HCT116 (cell line): ENCODE data around the gene ZNF470. TPM values are rescaled to one million over a fixed set of nuclear protein-coding genes. Genes with fewer than 3 reads are reported as not detected.

Experiments
- ATAC-seq: fragments of 200-7000 bp; cut with Tn5 transposase; 2 replicates; pipeline ENCODE4 v1.9.1; 2020; ENCODE audit warnings: mild to moderate bottlenecking, moderate library complexity
- BruUV-seq: library from RNA; stranded (reverse); fragments of 400-500 nt; replicated peaks from 2 replicates; lab custom pipeline; 2021; lab: Mats Ljungman, UMichigan
- CTCF ChIA-PET: fragments of 300-600 bp; sonication (Branson Sonifier 250); formaldehyde crosslinking; loops from one replicate; lab custom pipeline; 2021; ENCODE audit warnings: antibody characterized with exemption; lab: Charles Lee
- POLR2A ChIA-PET: fragments of 300-600, 350-600 bp; sonication (Branson Sonifier 250); formaldehyde crosslinking; loops from one replicate; lab custom pipeline; 2021; ENCODE audit warnings: antibody characterized with exemption; lab: Charles Lee
- RAD21 ChIA-PET, 2 experiments: fragments of 300-600 bp; sonication (Branson Sonifier 250); formaldehyde crosslinking; loops; one replicate each; lab custom pipeline; 2023; ENCODE audit warnings: low total read pairs in 2 of 2; ENCODE audit not compliant: uncharacterized antibody in 2 of 2, unreplicated experiment in 2 of 2, low non-redundant PET in 1 of 2; lab: Charles Lee
- DNase-seq: peaks from one replicate; pipeline ENCODE4 v3.0.0-alpha.2; 2010; ENCODE audit warnings: low read depth, low spot score
- H2AFZ ChIP-seq: fragments of 200-600 bp; shearing (Covaris generic), sonication (generic); 2 replicates; pipeline ENCODE4 v1.6.1; 2017; ENCODE audit warnings: low read depth, mixed run types, mixed read lengths, antibody characterized with exemption, low read length; ENCODE audit not compliant: poor library complexity, severe bottlenecking
- H3K27ac ChIP-seq: 2 replicates; pipeline ENCODE4 v1.5.1; 2012; ENCODE audit warnings: low read depth, low read length
- H3K27me3 ChIP-seq: fragments of 200-600 bp; sonication (generic); 2 replicates; pipeline ENCODE4 v1.6.1; 2016; ENCODE audit warnings: mixed run types, low read length, mixed read lengths; ENCODE audit not compliant: insufficient read depth
- H3K36me3 ChIP-seq, 2 experiments: fragments of 200-500 bp in 1 of 2; fragments of 200-600 bp in 1 of 2; sonication (Bioruptor generic) in 1 of 2; sonication (generic) in 1 of 2; 2 replicates each; pipeline versions ENCODE4 v1.5.1 to v1.6.1; 2014 to 2016; ENCODE audit warnings: low read length in 2 of 2, inconsistent platforms in 1 of 2, mixed read lengths in 1 of 2, mixed run types in 1 of 2; ENCODE audit not compliant: insufficient read depth in 2 of 2, control insufficient read depth in 1 of 2
- H3K4me1 ChIP-seq, 2 experiments: fragments of 200-600 bp in 1 of 2; sonication (generic) in 1 of 2; 2 replicates each; pipeline versions ENCODE4 v1.5.1 to v1.6.1; 2012 to 2017; ENCODE audit warnings: low read length in 2 of 2, inconsistent platforms in 1 of 2, mild to moderate bottlenecking in 1 of 2, mixed read lengths in 1 of 2, mixed run types in 1 of 2, moderate library complexity in 1 of 2; ENCODE audit not compliant: insufficient read depth in 2 of 2, control insufficient read depth in 1 of 2
- H3K4me2 ChIP-seq: fragments of 200-600 bp; sonication (generic); 2 replicates; pipeline ENCODE4 v1.6.1; 2017; ENCODE audit warnings: mixed run types, low read length, mixed read lengths
- H3K4me3 ChIP-seq, 2 experiments: fragments of 200-600 bp in 1 of 2; sonication (generic) in 1 of 2; replicated peaks in 1 of 2; 2 replicates each; pipeline ENCODE4 v1.5.1; 2011 to 2016; ENCODE audit warnings: low read length in 2 of 2, control low read depth in 1 of 2, low read depth in 1 of 2, mild to moderate bottlenecking in 1 of 2, mixed read lengths in 1 of 2, mixed run types in 1 of 2
- H3K79me2 ChIP-seq: fragments of 200-600 bp; sonication (generic); 2 replicates; pipeline ENCODE4 v1.6.1; 2017; ENCODE audit warnings: mild to moderate bottlenecking, mixed run types, low read length, moderate library complexity, mixed read lengths; ENCODE audit not compliant: insufficient read depth
- H3K9ac ChIP-seq: fragments of 200-600 bp; sonication (generic); 2 replicates; pipeline ENCODE4 v1.6.1; 2016; ENCODE audit warnings: low read length, mixed read lengths
- H3K9me2 ChIP-seq: fragments of 200-600 bp; sonication (generic), shearing (Covaris generic); 2 replicates; pipeline ENCODE4 v1.6.1; 2017; ENCODE audit warnings: mixed run types, mild to moderate bottlenecking, moderate library complexity; ENCODE audit not compliant: insufficient read depth
- H3K9me3 ChIP-seq, 2 experiments: fragments of 200-500 bp in 1 of 2; fragments of 200-600 bp in 1 of 2; sonication (Bioruptor generic) in 1 of 2; sonication (generic) in 1 of 2; 2 replicates each; pipeline ENCODE4 v1.6.1; 2014 to 2017; ENCODE audit warnings: low read length in 2 of 2, mixed read lengths in 2 of 2, inconsistent platforms in 1 of 2, low read depth in 1 of 2, mild to moderate bottlenecking in 1 of 2, mixed run types in 1 of 2, moderate library complexity in 1 of 2; ENCODE audit not compliant: control insufficient read depth in 1 of 2, insufficient read depth in 1 of 2
- H4K20me1 ChIP-seq: fragments of 200-600 bp; sonication (generic), shearing (Covaris generic); 2 replicates; pipeline ENCODE4 v1.6.1; 2017; ENCODE audit warnings: mixed run types, mild to moderate bottlenecking, moderate library complexity; ENCODE audit not compliant: insufficient read depth
- ATF3 ChIP-seq: IDR thresholded peaks from 2 replicates; pipeline ENCODE4 v1.6.1; 2012
- CBX3 ChIP-seq: IDR thresholded peaks from 2 replicates; pipeline ENCODE4 v1.6.1; 2012; ENCODE audit warnings: low read depth
- EGR1 ChIP-seq: IDR thresholded peaks from 2 replicates; pipeline ENCODE4 v1.6.1; 2012; ENCODE audit warnings: low read depth
- EZH2 ChIP-seq: fragments of 200-600 bp; sonication (generic); IDR thresholded peaks from 2 replicates; pipeline ENCODE4 v1.6.1; 2017; ENCODE audit warnings: antibody characterized with exemption, mixed run types
- EZH2phosphoT487 ChIP-seq: fragments of 200-600 bp; IDR thresholded peaks from 2 replicates; pipeline ENCODE4 v1.6.1; 2018; ENCODE audit warnings: antibody characterized with exemption, borderline replicate concordance
- FOSL1 ChIP-seq: IDR thresholded peaks from 2 replicates; pipeline ENCODE4 v1.6.1; 2012; ENCODE audit warnings: low read depth
- MAX ChIP-seq: IDR thresholded peaks from 2 replicates; pipeline ENCODE4 v1.6.1; 2012
- POLR2AphosphoS5 ChIP-seq: IDR thresholded peaks from 2 replicates; pipeline ENCODE4 v1.6.1; 2011; ENCODE audit warnings: mild to moderate bottlenecking, low read depth, low read length, moderate library complexity
- RAD21 ChIP-seq: IDR thresholded peaks from 2 replicates; pipeline ENCODE4 v1.6.1; 2012; ENCODE audit warnings: low read depth, mild to moderate bottlenecking
- SP1 ChIP-seq: IDR thresholded peaks from 2 replicates; pipeline ENCODE4 v1.6.1; 2012; ENCODE audit warnings: low read depth
- TCF7L2 ChIP-seq: IDR thresholded peaks from 2 replicates; pipeline ENCODE4 v1.7.0; 2011; ENCODE audit warnings: borderline replicate concordance, inconsistent platforms; ENCODE audit not compliant: insufficient read depth, insufficient read length; ENCODE audit errors: extremely low read depth
- YY1 ChIP-seq: IDR thresholded peaks from 2 replicates; pipeline ENCODE4 v1.6.1; 2011; ENCODE audit warnings: low read length, low read depth, moderate library complexity, mild to moderate bottlenecking; ENCODE audit not compliant: insufficient replicate concordance; ENCODE audit errors: extremely low read depth
- ZNF274 ChIP-seq: fragments of 200-500 bp; sonication (Bioruptor generic); IDR thresholded peaks from 2 replicates; pipeline ENCODE4 v1.6.1; 2014; ENCODE audit warnings: mild to moderate bottlenecking, low read depth, low read length, inconsistent platforms
- intact Hi-C: fragments of 100-400 bp; cut with micrococcal nuclease; formaldehyde crosslinking; loops from 2 replicates; pipeline ENCODE4 v1.10.0; 2022
- total RNA-seq: library from RNA; stranded (reverse); gene quantifications from one replicate; pipeline ENCODE4 v1.2.1, GENCODE V29; 2021; ENCODE audit not compliant: unreplicated experiment

ZNF470 gene
- total RNA-seq, 1 experiment from 2014 or later: not detected

GRCh38 chr19:56538254-56538760 lies 29.0 kb upstream of the ZNF470 start:
- Histone ChIP-seq H3K4me2 (no peak overlapping the region), H3K4me3 (no peak overlapping the region), H2AFZ (no peak overlapping the region), H4K20me1 (no peaks in the 10 kb centered on the region), H3K9me3 (peaks cover 4 to 10% of the 10 kb centered on the region in 2 experiments; a peak in 2 of 4 replicates), H3K36me3 (no peaks in the 10 kb centered on the region), H3K79me2 (no peaks in the 10 kb centered on the region), H3K27ac (no peak overlapping the region), H3K4me1 (no peaks in the 10 kb centered on the region), H3K27me3 (no peaks in the 10 kb centered on the region), H3K9ac (no peak overlapping the region), H3K9me2 (no peaks in the 10 kb centered on the region)
- TF ChIP-seq POLR2AphosphoS5 (no peak), RAD21 (no peak), CBX3 (no peak), TCF7L2 (no peak), EZH2phosphoT487 (no peak), EGR1 (no peak), YY1 (no peak), EZH2 (no peak), MAX (no peak), FOSL1 (no peak), ATF3 (no peak), SP1 (no peak), ZNF274 (no peak)
- ChIA-PET POLR2A (no interaction called here), CTCF (no interaction called here), RAD21 (no interaction called here)
- no peak for DNase-seq
- intact Hi-C loops: no loop called here
- no TSS peak for BruUV-seq
- ATAC-seq: no peak
